ENCODE results near the gene NRXN3.

- TF ChIP-seq CTCF (IDR thresholded peaks at IDR 0.05; ENCODE audit: poor library complexity) (no peak), EZH2 (IDR thresholded peaks at IDR 0.05; ENCODE audit: borderline replicate concordance) (no peak), EZH2phosphoT487 (IDR thresholded peaks at IDR 0.05; ENCODE audit: low read depth, severe bottlenecking, unreplicated experiment) (no peak)
These were observed 155.7 kb downstream of the NRXN3 start for GRCh38 chr14:78325911-78326310.
